Sigmoid colon (tissue), 4 donors: ENCODE results near the gene VPS13A.

Experiments used
- POLR2A ChIP-seq, 2 donors: fragments of 450-650 bp; IDR thresholded peaks; one replicate each; pipeline ENCODE4 v1.6.1; 2016; ENCODE audit warnings: antibody characterized with exemption in 2 of 2, mild to moderate bottlenecking in 2 of 2, moderate library complexity in 2 of 2
- POLR2AphosphoS5 ChIP-seq, 4 donors: sonication (generic); formaldehyde crosslinking; IDR thresholded peaks; one replicate each; pipeline ENCODE4 v1.6.1; 2017; ENCODE audit warnings: antibody characterized with exemption in 4 of 4
- TF ChIP-seq, protein P1 (sequence below), 4 experiments: fragments of 450-650 bp in 3 of 4; fragments of 200-600 bp in 1 of 4; IDR thresholded peaks; one replicate each; pipeline ENCODE4 v1.5.1; 2016 to 2019; ENCODE audit warnings: antibody characterized with exemption in 4 of 4, mild to moderate bottlenecking in 3 of 4, moderate library complexity in 2 of 4

DNA sequence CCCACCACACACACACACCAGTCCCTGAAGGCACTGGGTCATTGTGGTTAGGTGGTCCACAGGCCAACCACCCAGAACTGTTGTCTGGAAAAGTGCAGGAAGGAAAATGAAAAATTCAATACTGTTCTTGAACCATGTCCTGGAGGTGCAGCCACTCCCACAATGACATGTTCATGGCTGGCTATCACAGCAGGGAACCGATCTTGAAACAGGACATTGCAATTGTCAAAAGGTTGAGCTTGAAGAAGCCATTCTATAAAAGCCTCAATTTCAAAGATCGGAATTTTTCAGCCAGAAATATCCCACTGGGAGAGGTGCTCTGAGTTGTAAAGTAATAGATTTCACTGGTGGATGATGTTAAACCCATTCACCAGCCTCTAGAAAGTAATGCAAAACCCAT is 252.6 kb downstream of the VPS13A start:
- TF ChIP-seq POLR2AphosphoS5 (IDR thresholded peaks at IDR 0.05) (no peak), POLR2A (IDR thresholded peaks at IDR 0.05) (no peak)
- TF ChIP-seq, protein P1, sequence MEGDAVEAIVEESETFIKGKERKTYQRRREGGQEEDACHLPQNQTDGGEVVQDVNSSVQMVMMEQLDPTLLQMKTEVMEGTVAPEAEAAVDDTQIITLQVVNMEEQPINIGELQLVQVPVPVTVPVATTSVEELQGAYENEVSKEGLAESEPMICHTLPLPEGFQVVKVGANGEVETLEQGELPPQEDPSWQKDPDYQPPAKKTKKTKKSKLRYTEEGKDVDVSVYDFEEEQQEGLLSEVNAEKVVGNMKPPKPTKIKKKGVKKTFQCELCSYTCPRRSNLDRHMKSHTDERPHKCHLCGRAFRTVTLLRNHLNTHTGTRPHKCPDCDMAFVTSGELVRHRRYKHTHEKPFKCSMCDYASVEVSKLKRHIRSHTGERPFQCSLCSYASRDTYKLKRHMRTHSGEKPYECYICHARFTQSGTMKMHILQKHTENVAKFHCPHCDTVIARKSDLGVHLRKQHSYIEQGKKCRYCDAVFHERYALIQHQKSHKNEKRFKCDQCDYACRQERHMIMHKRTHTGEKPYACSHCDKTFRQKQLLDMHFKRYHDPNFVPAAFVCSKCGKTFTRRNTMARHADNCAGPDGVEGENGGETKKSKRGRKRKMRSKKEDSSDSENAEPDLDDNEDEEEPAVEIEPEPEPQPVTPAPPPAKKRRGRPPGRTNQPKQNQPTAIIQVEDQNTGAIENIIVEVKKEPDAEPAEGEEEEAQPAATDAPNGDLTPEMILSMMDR (IDR thresholded peaks at IDR 0.05): no peak
